HepG2 (cell line): Measurements from ENCODE around the gene SCN8A. TPM values are rescaled to one million over a fixed set of nuclear protein-coding genes. Genes with fewer than 3 reads are reported as not detected.
A peak's percentile ranks its signal among the peaks of the same experiment; 100 is the strongest.

ENCODE experiments used
- ATAC-seq: fragments of 200-7000 bp; cut with Tn5 transposase; 3 replicates; pipeline ENCODE4 v1.9.1; 2020; ENCODE audit warnings: mild to moderate bottlenecking, moderate library complexity
- BruUV-seq: library from RNA; stranded (reverse); fragments of 400-500 nt; replicated peaks from 2 replicates; lab custom pipeline; 2021; lab: Mats Ljungman, UMichigan
- CTCF ChIA-PET: fragments of 300-600 bp; formaldehyde crosslinking; extraction: SDS; loops from one replicate; lab custom pipeline; 2021; ENCODE audit warnings: low total read pairs, inconsistent platforms, low intra/inter-chr PET ratio; lab: Yijun Ruan, JAX
- POLR2A ChIA-PET: fragments of 350-600 bp; sonication (Branson Sonifier 250); formaldehyde crosslinking; loops from one replicate; lab custom pipeline; 2020; ENCODE audit warnings: antibody characterized with exemption, inconsistent platforms; lab: Yijun Ruan, JAX
- DNase-seq: peaks from one replicate; pipeline ENCODE4 v3.0.0-alpha.2; 2015; ENCODE audit warnings: low spot score
- FAIRE-seq: peaks from 3 replicates; lab custom pipeline; 2011; peaks lifted over from hg19 to GRCh38; lab: Jason Lieb, UNC
- H2AFZ ChIP-seq: one replicate; pipeline ENCODE4 v1.6.1; 2011; ENCODE audit warnings: low read length, inconsistent platforms
- H3K27ac ChIP-seq: fragments of 300-600 bp; 3 replicates; pipeline ENCODE4 v1.8.0; 2011; ENCODE audit warnings: mixed run types, mild to moderate bottlenecking, mixed read lengths, low read length, inconsistent platforms; ENCODE audit not compliant: insufficient read depth; ENCODE audit errors: extremely low read length
- H3K27me3 ChIP-seq, 2 experiments: fragments of 200-600 bp in 1 of 2; 2 replicates in 1 of 2; 3 replicates in 1 of 2; pipeline versions ENCODE4 v1.6.0 to v1.8.0; 2011; ENCODE audit warnings: low read length in 2 of 2, mild to moderate bottlenecking in 2 of 2, moderate library complexity in 2 of 2, inconsistent platforms in 1 of 2; ENCODE audit not compliant: insufficient read depth in 2 of 2, control insufficient read depth in 1 of 2
- H3K36me3 ChIP-seq, 2 experiments: fragments of 200-600 bp in 1 of 2; replicated peaks in 1 of 2; 2 replicates in 1 of 2; 3 replicates in 1 of 2; pipeline versions ENCODE4 v1.5.1 to v1.8.0; 2011; ENCODE audit warnings: low read length in 2 of 2, inconsistent platforms in 1 of 2; ENCODE audit not compliant: insufficient read depth in 2 of 2, control insufficient read depth in 1 of 2
- H3K4me1 ChIP-seq: 2 replicates; pipeline ENCODE4 v1.5.1; 2012; ENCODE audit warnings: low read length, inconsistent platforms; ENCODE audit not compliant: insufficient read depth
- H3K4me2 ChIP-seq: 2 replicates; pipeline ENCODE4 v1.6.0; 2011; ENCODE audit warnings: low read depth, low read length, inconsistent platforms
- H3K4me3 ChIP-seq, 3 experiments: fragments of 200-600 bp in 1 of 3; sonication (generic), shearing (Covaris generic) in 1 of 3; replicated peaks in 1 of 3; 2 replicates each; pipeline ENCODE4 v1.5.1; 2011 to 2016; ENCODE audit warnings: low read length in 3 of 3, inconsistent platforms in 2 of 3, low read depth in 2 of 3, mild to moderate bottlenecking in 2 of 3, control low read depth in 1 of 3, mixed read lengths in 1 of 3; ENCODE audit not compliant: insufficient read depth in 1 of 3
- H3K79me2 ChIP-seq: one replicate; pipeline ENCODE4 v1.6.1; 2011; ENCODE audit warnings: low read length, inconsistent platforms; ENCODE audit not compliant: insufficient read depth
- H3K9ac ChIP-seq: 2 replicates; pipeline ENCODE4 v1.6.0; 2011; ENCODE audit warnings: mild to moderate bottlenecking, low read depth, low read length, inconsistent platforms; ENCODE audit not compliant: insufficient read depth
- H3K9me3 ChIP-seq: 2 replicates; pipeline ENCODE4 v1.5.1; 2012; ENCODE audit warnings: mild to moderate bottlenecking, low read length
- H4K20me1 ChIP-seq: 2 replicates; pipeline ENCODE4 v1.6.0; 2011; ENCODE audit warnings: inconsistent platforms, mild to moderate bottlenecking, low read length, moderate library complexity; ENCODE audit not compliant: insufficient read depth
- MIER2 ChIP-seq: IDR thresholded peaks from 2 replicates; pipeline ENCODE4 v1.6.1; 2016; ENCODE audit warnings: missing biosample characterization, missing genetic modification reagents
- PCBP1 ChIP-seq: fragments of 200-400 bp; formaldehyde crosslinking; IDR thresholded peaks from 2 replicates; pipeline ENCODE4 v1.6.1; 2017; ENCODE audit warnings: mild to moderate bottlenecking, low read depth, low read length, borderline replicate concordance
- RARG ChIP-seq: sonication (generic); formaldehyde crosslinking; IDR thresholded peaks from 2 replicates; pipeline ENCODE4 v1.4.0; 2020; ENCODE audit warnings: low read depth, mild to moderate bottlenecking, missing genetic modification reagents
- SAP130 ChIP-seq: IDR thresholded peaks from 2 replicates; pipeline ENCODE4 v1.6.1; 2016; ENCODE audit warnings: low read depth
- SNAI1 ChIP-seq: sonication (generic); formaldehyde crosslinking; IDR thresholded peaks from 2 replicates; pipeline ENCODE4 v1.5.0; 2020; ENCODE audit warnings: mild to moderate bottlenecking, missing genetic modification reagents, borderline replicate concordance
- SNAPC2 ChIP-seq: sonication (generic); formaldehyde crosslinking; IDR thresholded peaks from 2 replicates; pipeline ENCODE4 v1.8.1; 2022; ENCODE audit warnings: mild to moderate bottlenecking, missing genetic modification reagents
- ZFP82 ChIP-seq: sonication (generic); formaldehyde crosslinking; IDR thresholded peaks from 2 replicates; pipeline ENCODE4 v1.5.1; 2020; ENCODE audit warnings: mild to moderate bottlenecking, missing genetic modification reagents, borderline replicate concordance
- ZNF230 ChIP-seq: sonication (generic); formaldehyde crosslinking; IDR thresholded peaks from 2 replicates; pipeline ENCODE4 v1.4.0; 2020; ENCODE audit warnings: mild to moderate bottlenecking, missing genetic modification reagents
- ZNF713 ChIP-seq: sonication (generic); formaldehyde crosslinking; IDR thresholded peaks from 2 replicates; pipeline ENCODE4 v1.4.0; 2020; ENCODE audit warnings: mild to moderate bottlenecking, missing genetic modification reagents
- WGBS: methylation state at CpG from one replicate; pipeline ENCODE4 v1.1.6; 2017; ENCODE audit warnings: low lambda C conversion rate; 5-methylcytosine and 5-hydroxymethylcytosine counted together
- in situ Hi-C: cut with HindIII; loops from 2 replicates; pipeline ENCODE4 v1.10.0; 2017; ENCODE audit warnings: low pct_unique_long_range_greater_than_20kb; ENCODE audit not compliant: extremely low pct_ligation_motif_present
- intact Hi-C: fragments of 100-400 bp; cut with micrococcal nuclease; formaldehyde crosslinking; loops from one replicate; pipeline ENCODE4 v1.10.0; 2022; ENCODE audit not compliant: unreplicated experiment
- polyA plus RNA-seq, 8 experiments: library from polyadenylated mRNA; depleted of rRNA in 3 of 8; stranded (reverse) in 7 of 8; unstranded in 1 of 8; fragments of >200 nt; fragmentation: Illumina TruSeq in 4 of 8; extraction: Trizol in 4 of 8; gene quantifications; 2 replicates each; pipeline versions ENCODE4 v1.2.1 to v1.2.3, GENCODE V29; 2011 to 2016; ENCODE audit warnings: low read depth in 4 of 8, missing spikeins in 1 of 8, mixed read lengths in 1 of 8; ENCODE audit not compliant: insufficient read depth in 1 of 8
- total RNA-seq, 5 experiments: library from RNA; depleted of rRNA; stranded (reverse); fragments of >200 nt; fragmentation: Illumina TruSeq; extraction: Trizol; gene quantifications; 2 replicates each; pipeline ENCODE4 v1.2.3, GENCODE V29; 2016; ENCODE audit warnings: low read depth in 1 of 5
- TF ChIP-seq, protein P1 (sequence below): sonication (generic); formaldehyde crosslinking; IDR thresholded peaks from 2 replicates; pipeline ENCODE4 v1.4.0; 2020; ENCODE audit warnings: missing genetic modification reagents, borderline replicate concordance
- TF ChIP-seq, protein P2 (sequence below): sonication (generic); formaldehyde crosslinking; IDR thresholded peaks from 2 replicates; pipeline ENCODE4 v1.8.1; 2023; ENCODE audit warnings: mild to moderate bottlenecking, missing genetic modification reagents, borderline replicate concordance
- TF ChIP-seq, protein P3 (sequence below): IDR thresholded peaks from 2 replicates; pipeline ENCODE4 v1.6.1; 2012; ENCODE audit warnings: low read length, improper control_type of control experiment

Gene SCN8A
- total and polyA plus RNA-seq, 2 of the 13 experiments (the other 11 are each of a cell fraction or from before 2014, with no cell fraction given), result 0.57 to 1.4 TPM

DNA sequence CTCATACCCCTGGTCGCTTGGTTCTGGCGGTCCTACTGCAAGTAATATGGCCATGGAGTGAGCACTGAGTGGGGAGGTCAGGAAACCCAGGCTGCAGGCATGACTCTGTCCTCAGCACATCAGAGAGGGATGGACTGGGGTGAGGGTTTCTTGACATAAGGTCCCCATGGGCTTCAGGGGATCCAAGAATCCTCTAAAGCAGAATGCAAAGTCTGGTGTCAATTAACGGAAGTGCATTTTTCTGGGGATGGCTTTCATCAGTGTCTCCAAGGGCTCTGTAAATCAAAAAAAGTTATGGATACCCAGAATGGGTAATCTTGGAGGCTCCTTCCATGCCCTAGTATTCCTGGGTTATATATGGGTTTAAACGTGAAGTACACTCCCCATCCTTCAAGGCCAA, 253.8 kb downstream of the SCN8A start:
- ATAC-seq (no peak), FAIRE-seq (no peak), DNase-seq (no peak)
- WGBS, result 81% methylated on average over 4 of the region's 4 CpGs
- no peak overlapping the region for H3K4me3 ChIP-seq
- H3K36me3 ChIP-seq, result no peaks in the 10 kb centered on the region
- no peak overlapping the region for H2AFZ ChIP-seq
- no peak overlapping the region for H3K9ac ChIP-seq
- no peaks in the 10 kb centered on the region for H3K79me2 ChIP-seq
- H3K9me3 ChIP-seq, result no peaks in the 10 kb centered on the region
- H3K27ac ChIP-seq, result no peak overlapping the region
- H3K27me3 ChIP-seq, result peaks cover 0 to 9% of the 10 kb centered on the region in 2 experiments; a peak in 1 of 5 replicates
- no peaks in the 10 kb centered on the region for H4K20me1 ChIP-seq
- ChIA-PET POLR2A (no interaction called here), CTCF (no interaction called here)
- in situ Hi-C loops (no loop called here), intact Hi-C loops (loop anchor here (1.0 kb wide), 1 partner anchor 30 kb away; no protein-coding TSS in a partner anchor)
- TF ChIP-seq ZNF713 (CRISPR knock-in tag) (no peak), ZNF230 (CRISPR knock-in tag) (no peak), SAP130 (no peak), MIER2 (CRISPR knock-in tag) (no peak), PCBP1 (no peak), SNAI1 (CRISPR knock-in tag) (no peak), ZFP82 (CRISPR knock-in tag) (no peak), RARG (CRISPR knock-in tag) (no peak), SNAPC2 (CRISPR knock-in tag) (no peak)
- TF ChIP-seq, protein P1, sequence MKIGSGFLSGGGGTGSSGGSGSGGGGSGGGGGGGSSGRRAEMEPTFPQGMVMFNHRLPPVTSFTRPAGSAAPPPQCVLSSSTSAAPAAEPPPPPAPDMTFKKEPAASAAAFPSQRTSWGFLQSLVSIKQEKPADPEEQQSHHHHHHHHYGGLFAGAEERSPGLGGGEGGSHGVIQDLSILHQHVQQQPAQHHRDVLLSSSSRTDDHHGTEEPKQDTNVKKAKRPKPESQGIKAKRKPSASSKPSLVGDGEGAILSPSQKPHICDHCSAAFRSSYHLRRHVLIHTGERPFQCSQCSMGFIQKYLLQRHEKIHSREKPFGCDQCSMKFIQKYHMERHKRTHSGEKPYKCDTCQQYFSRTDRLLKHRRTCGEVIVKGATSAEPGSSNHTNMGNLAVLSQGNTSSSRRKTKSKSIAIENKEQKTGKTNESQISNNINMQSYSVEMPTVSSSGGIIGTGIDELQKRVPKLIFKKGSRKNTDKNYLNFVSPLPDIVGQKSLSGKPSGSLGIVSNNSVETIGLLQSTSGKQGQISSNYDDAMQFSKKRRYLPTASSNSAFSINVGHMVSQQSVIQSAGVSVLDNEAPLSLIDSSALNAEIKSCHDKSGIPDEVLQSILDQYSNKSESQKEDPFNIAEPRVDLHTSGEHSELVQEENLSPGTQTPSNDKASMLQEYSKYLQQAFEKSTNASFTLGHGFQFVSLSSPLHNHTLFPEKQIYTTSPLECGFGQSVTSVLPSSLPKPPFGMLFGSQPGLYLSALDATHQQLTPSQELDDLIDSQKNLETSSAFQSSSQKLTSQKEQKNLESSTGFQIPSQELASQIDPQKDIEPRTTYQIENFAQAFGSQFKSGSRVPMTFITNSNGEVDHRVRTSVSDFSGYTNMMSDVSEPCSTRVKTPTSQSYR, result no peak
- TF ChIP-seq, protein P2, sequence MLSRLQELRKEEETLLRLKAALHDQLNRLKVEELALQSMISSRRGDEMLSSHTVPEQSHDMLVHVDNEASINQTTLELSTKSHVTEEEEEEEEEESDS, result no peak
- TF ChIP-seq, protein P3, sequence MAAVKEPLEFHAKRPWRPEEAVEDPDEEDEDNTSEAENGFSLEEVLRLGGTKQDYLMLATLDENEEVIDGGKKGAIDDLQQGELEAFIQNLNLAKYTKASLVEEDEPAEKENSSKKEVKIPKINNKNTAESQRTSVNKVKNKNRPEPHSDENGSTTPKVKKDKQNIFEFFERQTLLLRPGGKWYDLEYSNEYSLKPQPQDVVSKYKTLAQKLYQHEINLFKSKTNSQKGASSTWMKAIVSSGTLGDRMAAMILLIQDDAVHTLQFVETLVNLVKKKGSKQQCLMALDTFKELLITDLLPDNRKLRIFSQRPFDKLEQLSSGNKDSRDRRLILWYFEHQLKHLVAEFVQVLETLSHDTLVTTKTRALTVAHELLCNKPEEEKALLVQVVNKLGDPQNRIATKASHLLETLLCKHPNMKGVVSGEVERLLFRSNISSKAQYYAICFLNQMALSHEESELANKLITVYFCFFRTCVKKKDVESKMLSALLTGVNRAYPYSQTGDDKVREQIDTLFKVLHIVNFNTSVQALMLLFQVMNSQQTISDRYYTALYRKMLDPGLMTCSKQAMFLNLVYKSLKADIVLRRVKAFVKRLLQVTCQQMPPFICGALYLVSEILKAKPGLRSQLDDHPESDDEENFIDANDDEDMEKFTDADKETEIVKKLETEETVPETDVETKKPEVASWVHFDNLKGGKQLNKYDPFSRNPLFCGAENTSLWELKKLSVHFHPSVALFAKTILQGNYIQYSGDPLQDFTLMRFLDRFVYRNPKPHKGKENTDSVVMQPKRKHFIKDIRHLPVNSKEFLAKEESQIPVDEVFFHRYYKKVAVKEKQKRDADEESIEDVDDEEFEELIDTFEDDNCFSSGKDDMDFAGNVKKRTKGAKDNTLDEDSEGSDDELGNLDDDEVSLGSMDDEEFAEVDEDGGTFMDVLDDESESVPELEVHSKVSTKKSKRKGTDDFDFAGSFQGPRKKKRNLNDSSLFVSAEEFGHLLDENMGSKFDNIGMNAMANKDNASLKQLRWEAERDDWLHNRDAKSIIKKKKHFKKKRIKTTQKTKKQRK, result no peak
- no TSS peak for BruUV-seq
- H3K4me1 ChIP-seq, result peaks cover 31% of the 10 kb centered on the region
- peak overlapping the region; percentile 91; the same call in 1 of the 2 replicates for H3K4me2 ChIP-seq
